Aorta (tissue), 5 donors: ENCODE results near the gene SCFD2. TPM values are rescaled to one million over a fixed set of nuclear protein-coding genes. Genes with fewer than 3 reads are reported as not detected.

Source experiments
- ATAC-seq: fragments of 200-7000 bp; cut with Tn5 transposase; one replicate; pipeline ENCODE4 v1.9.1; 2022; ENCODE audit warnings: moderate library complexity; ENCODE audit not compliant: low FRiP score
- DNase-seq, 2 donors: peaks; one replicate each; pipeline ENCODE4 v3.0.0-alpha.2; 2020
- H3K27ac ChIP-seq, 2 donors: one replicate each; pipeline ENCODE4 v1.5.1; 2013; ENCODE audit warnings: low read length in 2 of 2, mild to moderate bottlenecking in 2 of 2, moderate library complexity in 2 of 2, control low read depth in 1 of 2, inconsistent platforms in 1 of 2, low read depth in 1 of 2
- H3K27me3 ChIP-seq, 2 donors: one replicate each; pipeline ENCODE4 v1.6.1; 2013; ENCODE audit warnings: control low read depth in 1 of 2, low read length in 1 of 2, mild to moderate bottlenecking in 1 of 2, moderate library complexity in 1 of 2; ENCODE audit not compliant: insufficient read depth in 2 of 2, control insufficient read depth in 1 of 2
- H3K36me3 ChIP-seq, 2 donors: one replicate each; pipeline ENCODE4 v1.6.1; 2013; ENCODE audit warnings: control low read depth in 1 of 2, low read length in 1 of 2, mild to moderate bottlenecking in 1 of 2; ENCODE audit not compliant: insufficient read depth in 2 of 2, control insufficient read depth in 1 of 2
- H3K4me1 ChIP-seq, 2 donors: one replicate each; pipeline ENCODE4 v1.6.1; 2013; ENCODE audit warnings: low read length in 2 of 2, control low read depth in 1 of 2, mild to moderate bottlenecking in 1 of 2, moderate library complexity in 1 of 2; ENCODE audit not compliant: insufficient read depth in 2 of 2, control insufficient read depth in 1 of 2
- H3K4me3 ChIP-seq, 2 donors: one replicate each; pipeline ENCODE4 v1.5.1; 2013; ENCODE audit warnings: low read length in 2 of 2, control low read depth in 1 of 2, mild to moderate bottlenecking in 1 of 2
- H3K9me3 ChIP-seq: one replicate; pipeline ENCODE4 v1.6.1; 2013; ENCODE audit warnings: mild to moderate bottlenecking, low read length; ENCODE audit not compliant: control insufficient read depth
- WGBS, 2 donors: extraction: QIAGEN DNeasy Blood & Tissue Kit; methylation state at CpG; one replicate each; pipeline ENCODE4 v1.1.7; 2013; 5-methylcytosine and 5-hydroxymethylcytosine counted together
- intact Hi-C, 2 donors: fragments of 100-400 bp; cut with DNase I; formaldehyde crosslinking; loops; one replicate each; pipeline versions ENCODE4 v1.14.2 to v1.15.0; 2022
- polyA plus RNA-seq, 2 donors: library from polyadenylated mRNA; stranded (reverse); fragments of 200-250 nt; gene quantifications; one replicate each; pipeline ENCODE4 v1.2.3, GENCODE V29; 2013
- total RNA-seq, 2 donors: library from RNA; stranded (reverse); fragmentation: NEBNext Ultra II Directional; extraction: Animal tissue kit (Norgen Biotek cat#: 25700); gene quantifications; one replicate each; pipeline ENCODE4 v1.2.1, GENCODE V29; 2021
- donor health status: healthy with polysubstance abuse.
- donor health status: Bipolar disorder and iron deficiency.
- donor health status: DM: no; HTN: no; CAD: no.
- donor health status: DM: no; HTN: no; CAD: no.
- donor health status: DM: yes; HTN: yes; CAD: no.

SCFD2 gene
- total and polyA plus RNA-seq, 4 donors = 3.5 to 19.2 (median 10.3) TPM

DNA sequence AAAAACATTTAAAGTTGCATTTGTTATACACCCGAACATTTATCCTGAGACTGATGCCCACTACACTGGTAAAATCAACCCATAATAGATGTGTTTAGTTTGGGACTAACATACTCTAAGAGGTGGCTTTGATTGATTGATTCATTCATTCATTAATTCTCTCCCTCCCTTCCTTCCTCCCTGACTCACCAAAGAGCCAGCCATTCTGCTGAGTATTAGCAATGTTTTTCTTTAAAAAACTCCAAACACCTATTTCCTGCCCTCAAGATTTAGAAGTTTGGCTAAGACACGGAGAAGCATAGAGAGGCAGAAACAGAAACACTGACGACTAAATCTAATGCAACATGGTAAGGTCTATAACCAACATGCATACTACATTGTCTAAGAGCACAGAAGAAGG, 414.8 kb downstream of the SCFD2 start:
- no peaks in the 10 kb centered on the region for H3K4me1 ChIP-seq
- H3K27me3 ChIP-seq = no peaks in the 10 kb centered on the region
- no peak overlapping the region for H3K27ac ChIP-seq
- 70 to 80% methylated on average over 3 of the region's 3 CpGs for WGBS, 2 donors
- intact Hi-C loops = no loop called here
- no peaks in the 10 kb centered on the region for H3K9me3 ChIP-seq
- no peak overlapping the region for H3K4me3 ChIP-seq
- DNase-seq (no peak), ATAC-seq (no peak)
- H3K36me3 ChIP-seq = no peaks in the 10 kb centered on the region

DNA sequence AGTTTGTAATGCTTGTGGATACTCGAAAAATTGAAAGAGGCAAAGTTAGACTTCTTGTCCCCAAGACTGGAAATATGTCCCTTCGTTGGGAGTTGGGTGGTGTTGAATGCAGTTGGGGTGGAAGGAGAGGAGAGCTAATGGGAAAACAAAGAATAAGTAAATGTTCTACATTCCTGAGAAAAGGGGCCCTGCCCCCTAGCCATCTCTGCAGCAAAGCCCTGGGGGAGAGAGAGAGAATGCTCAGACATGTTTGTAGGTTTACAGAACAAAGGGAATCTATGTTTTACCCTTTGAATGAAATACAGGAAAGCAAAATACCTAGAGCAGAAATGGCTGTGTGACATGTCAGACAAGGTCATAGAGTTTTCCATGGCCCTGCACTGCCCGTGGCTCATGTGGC, 415.6 kb downstream of the SCFD2 start:
- no peak overlapping the region for H3K27ac ChIP-seq
- H3K36me3 ChIP-seq = no peaks in the 10 kb centered on the region
- no peak overlapping the region for H3K4me3 ChIP-seq
- H3K4me1 ChIP-seq = no peaks in the 10 kb centered on the region
- ATAC-seq = no peak
- no peaks in the 10 kb centered on the region for H3K27me3 ChIP-seq
- H3K9me3 ChIP-seq = no peaks in the 10 kb centered on the region
- no peak for DNase-seq
- intact Hi-C loops = no loop called here
- 90 to 92% methylated on average over 3 of the region's 3 CpGs for WGBS, 2 donors

DNA sequence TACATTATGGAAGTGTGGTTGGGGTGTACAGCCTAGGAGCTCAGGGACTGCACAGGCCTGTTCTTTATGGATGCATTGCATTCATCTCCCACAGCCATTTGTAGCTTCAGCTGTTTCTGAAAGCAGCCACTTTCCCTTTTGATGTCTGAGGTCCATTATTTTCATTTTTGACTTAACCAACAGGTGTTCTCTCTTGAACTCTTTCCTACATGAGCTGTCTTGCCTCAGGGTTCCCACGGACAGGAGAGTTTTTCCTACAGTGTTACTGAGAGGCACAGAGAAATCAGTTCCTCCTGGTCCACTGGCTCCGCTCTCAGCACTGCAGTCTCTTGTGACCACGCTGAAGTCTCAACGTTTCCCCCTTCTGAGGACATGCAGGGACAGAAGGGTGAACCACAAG, 416.5 kb downstream of the SCFD2 start:
- Histone ChIP-seq H3K27me3 (no peaks in the 10 kb centered on the region), H3K36me3 (no peaks in the 10 kb centered on the region), H3K9me3 (no peaks in the 10 kb centered on the region), H3K27ac (no peak overlapping the region), H3K4me3 (no peak overlapping the region), H3K4me1 (no peaks in the 10 kb centered on the region)
- 74 to 83% methylated on average over 4 of the region's 4 CpGs for WGBS, 2 donors
- intact Hi-C loops = no loop called here
- DNase-seq = no peak
- no peak for ATAC-seq

DNA sequence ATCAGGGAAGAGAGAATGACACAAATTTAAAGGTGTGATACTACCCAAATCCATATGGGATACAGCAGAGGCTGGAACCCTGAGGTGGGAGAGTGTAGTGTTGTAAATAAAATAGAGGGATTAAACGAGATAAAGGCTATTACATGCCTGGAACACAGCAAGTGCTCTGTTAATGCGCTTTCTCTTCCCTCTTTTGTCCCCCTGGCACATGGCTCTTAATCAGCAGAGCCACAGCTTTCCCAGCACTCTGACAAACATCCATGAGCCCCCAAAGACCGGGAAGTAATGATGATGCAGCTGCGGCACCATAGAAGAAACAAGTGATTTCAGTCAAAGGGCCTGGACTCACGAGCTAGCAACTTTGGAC, 417.8 kb downstream of the SCFD2 start:
- Histone ChIP-seq H3K27me3 (no peaks in the 10 kb centered on the region), H3K27ac (no peak overlapping the region), H3K4me1 (no peaks in the 10 kb centered on the region), H3K4me3 (no peak overlapping the region), H3K9me3 (no peaks in the 10 kb centered on the region), H3K36me3 (no peaks in the 10 kb centered on the region)
- DNase-seq = no peak
- 93% methylated on average over 5 of the region's 5 CpGs for WGBS, 2 donors
- ATAC-seq = no peak
- intact Hi-C loops = no loop called here

DNA sequence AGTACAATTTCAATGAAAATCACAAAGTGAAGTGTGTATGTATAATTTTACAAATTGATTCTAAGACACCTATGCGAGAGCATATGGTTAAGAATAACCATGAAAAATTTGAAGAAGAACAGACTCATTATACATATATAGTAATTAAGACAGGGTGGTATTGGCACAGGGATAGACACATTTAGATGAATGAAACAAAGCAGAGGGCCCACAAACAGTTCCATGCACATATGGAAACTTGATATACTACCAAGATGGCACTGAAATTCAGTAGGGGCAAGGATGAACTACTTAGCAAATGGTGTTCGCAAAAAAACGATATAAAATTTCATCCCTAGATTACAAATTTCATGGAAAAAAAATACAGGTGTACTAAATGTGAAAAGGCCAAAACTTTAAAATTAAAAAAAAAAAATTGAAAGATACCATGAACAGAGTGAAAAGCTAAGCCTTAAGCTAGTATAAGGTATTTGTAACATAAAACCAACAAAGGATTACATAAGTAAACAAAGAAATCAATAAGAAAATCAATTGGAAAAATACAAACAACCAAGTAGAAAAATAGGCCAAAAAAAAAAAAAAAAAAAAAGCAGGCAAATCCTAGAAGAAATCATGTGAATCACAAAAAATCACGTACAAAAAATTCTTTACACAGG, 418.3 kb downstream of the SCFD2 start:
- no peak overlapping the region for H3K4me3 ChIP-seq
- H3K9me3 ChIP-seq = no peaks in the 10 kb centered on the region
- intact Hi-C loops = no loop called here
- no peak overlapping the region for H3K27ac ChIP-seq
- no peak for ATAC-seq
- no peaks in the 10 kb centered on the region for H3K4me1 ChIP-seq
- no peaks in the 10 kb centered on the region for H3K36me3 ChIP-seq
- no peaks in the 10 kb centered on the region for H3K27me3 ChIP-seq
- WGBS, 2 donors = 92 to 96% methylated on average over 4 of the region's 4 CpGs
- no peak for DNase-seq

DNA sequence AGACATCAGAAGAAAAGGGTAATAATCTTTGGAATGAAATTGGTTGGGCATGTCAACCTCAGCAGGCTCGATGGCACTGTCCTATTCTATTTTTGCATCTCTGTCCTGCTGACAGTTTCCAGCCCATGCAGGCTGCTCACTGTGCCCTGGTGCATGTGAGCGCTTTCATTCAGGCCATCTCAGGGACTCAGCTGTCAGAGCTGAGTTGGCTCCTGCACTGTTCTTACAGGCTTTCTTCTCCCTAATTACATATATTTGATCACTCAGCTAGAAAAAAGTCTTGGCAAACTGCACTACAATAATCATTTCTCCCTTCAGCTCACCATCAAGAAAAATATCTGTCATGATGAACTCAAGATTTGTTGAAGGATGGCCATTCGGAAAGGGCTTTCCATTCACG, 419.0 kb downstream of the SCFD2 start:
- Histone ChIP-seq H3K4me1 (no peaks in the 10 kb centered on the region), H3K9me3 (no peaks in the 10 kb centered on the region), H3K36me3 (no peaks in the 10 kb centered on the region), H3K4me3 (no peak overlapping the region), H3K27me3 (no peaks in the 10 kb centered on the region), H3K27ac (no peak overlapping the region)
- WGBS, 2 donors = 83 to 85% methylated on average over 4 of the region's 4 CpGs
- intact Hi-C loops = no loop called here
- no peak for DNase-seq
- ATAC-seq = no peak

DNA sequence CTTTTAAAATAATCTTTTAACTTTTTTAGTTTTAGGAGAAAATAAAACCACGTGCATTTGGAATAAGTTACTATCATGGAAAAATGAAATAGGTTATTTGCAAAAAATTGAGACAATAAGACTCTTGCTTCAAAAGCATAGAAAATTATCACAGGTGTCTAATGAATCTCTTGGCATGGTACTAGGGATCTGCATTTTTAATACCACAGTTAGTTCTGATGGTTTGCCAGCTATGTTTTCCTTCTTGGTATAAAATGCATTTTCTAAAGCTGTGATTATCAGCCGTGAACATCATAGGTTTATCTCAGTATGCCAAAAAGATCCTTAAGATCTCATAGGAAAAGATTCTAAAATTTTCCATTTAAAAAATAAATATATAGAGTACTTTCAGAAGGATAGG, 419.9 kb downstream of the SCFD2 start:
- intact Hi-C loops = no loop called here
- no peaks in the 10 kb centered on the region for H3K9me3 ChIP-seq
- no peaks in the 10 kb centered on the region for H3K4me1 ChIP-seq
- DNase-seq = no peak
- H3K27ac ChIP-seq = no peak overlapping the region
- WGBS, 2 donors = 90 to 93% methylated on average over 2 of the region's 2 CpGs
- no peaks in the 10 kb centered on the region for H3K27me3 ChIP-seq
- ATAC-seq = no peak
- H3K4me3 ChIP-seq = no peak overlapping the region
- no peaks in the 10 kb centered on the region for H3K36me3 ChIP-seq

DNA sequence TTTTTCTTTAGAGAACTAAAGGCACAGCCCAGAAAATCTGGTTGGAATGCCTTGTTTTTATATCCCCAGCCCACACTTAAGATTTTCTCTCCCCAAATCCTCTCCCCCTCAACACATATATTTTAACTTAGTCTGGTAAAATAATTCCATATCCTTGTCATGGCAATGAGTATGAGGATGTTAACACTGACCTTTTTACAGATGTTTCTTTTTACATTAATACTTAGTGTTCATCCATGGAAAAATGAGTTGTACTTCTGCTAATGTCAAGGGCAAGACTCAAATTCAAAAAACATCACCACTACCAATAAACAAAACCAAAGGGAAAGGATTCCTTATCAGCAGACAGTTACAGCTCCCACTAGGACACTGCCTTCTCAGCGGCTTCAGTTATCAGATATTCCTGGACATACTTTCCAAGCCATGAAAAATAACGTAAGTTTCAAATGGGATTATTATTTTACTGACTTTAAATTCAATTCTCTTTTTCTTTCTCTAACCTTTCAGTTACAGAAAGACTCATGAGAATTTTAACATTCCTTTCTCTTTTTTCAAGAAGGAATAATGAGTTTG, 420.4 kb downstream of the SCFD2 start:
- no peak for ATAC-seq
- 74 to 80% methylated on average over 2 of the region's 2 CpGs for WGBS, 2 donors
- H3K4me1 ChIP-seq = no peaks in the 10 kb centered on the region

DNA sequence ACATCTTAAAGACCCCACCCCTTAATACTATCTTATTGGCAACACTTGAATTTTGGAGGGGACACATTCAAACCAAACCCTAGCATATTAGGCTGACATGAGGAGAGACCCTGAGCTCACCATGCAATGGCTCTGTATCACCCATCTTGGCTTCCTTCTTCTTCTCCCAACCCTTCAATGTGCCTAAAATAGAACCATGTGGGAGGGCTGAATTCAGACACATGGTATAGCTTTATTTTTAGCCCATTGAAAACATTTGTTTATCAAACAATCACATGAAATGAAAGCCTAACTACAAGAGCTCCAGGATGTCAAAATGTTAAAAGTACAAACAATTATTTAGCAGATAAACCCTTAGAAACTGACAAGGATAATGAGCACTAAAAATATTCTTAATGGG, 422.2 kb downstream of the SCFD2 start:
- no peak overlapping the region for H3K4me3 ChIP-seq
- H3K36me3 ChIP-seq = no peaks in the 10 kb centered on the region
- intact Hi-C loops = no loop called here
- no peak for DNase-seq
- ATAC-seq = no peak
- no peak overlapping the region for H3K27ac ChIP-seq
- no peaks in the 10 kb centered on the region for H3K4me1 ChIP-seq
- no peaks in the 10 kb centered on the region for H3K9me3 ChIP-seq
- no peaks in the 10 kb centered on the region for H3K27me3 ChIP-seq

More for the DNA sequence above, 420.4 kb downstream of the SCFD2 start:
- no peaks in the 10 kb centered on the region for H3K27me3 ChIP-seq
- intact Hi-C loops = no loop called here
- no peak for DNase-seq
- no peaks in the 10 kb centered on the region for H3K9me3 ChIP-seq
- no peaks in the 10 kb centered on the region for H3K36me3 ChIP-seq
- no peak overlapping the region for H3K4me3 ChIP-seq
- H3K27ac ChIP-seq = no peak overlapping the region
